Stimulated activated naive CD8-positive, alpha-beta T cell treated with anti-CD3 and anti-CD28 coated beads, Interleukin-15, amount 100 ng/mL, for 72 hours (primary cell): ENCODE data around the gene CPNE5.

Source experiments
- ATAC-seq: fragments of 150-1000 bp; cut with Tn5 transposase; 2 replicates; pipeline ENCODE4 v1.10.0; 2021; ENCODE audit warnings: mild to moderate bottlenecking, moderate library complexity
- DNase-seq, 2 donors: peaks; one replicate each; pipeline ENCODE4 v3.0.0; 2021 to 2022
- H3K27ac Mint-ChIP-seq, 2 donors: one replicate each; pipeline ENCODE4 v1.8.0; 2022; ENCODE audit warnings: mild to moderate bottlenecking in 2 of 2, mixed read lengths in 2 of 2, moderate library complexity in 2 of 2
- H3K27me3 Mint-ChIP-seq: one replicate; pipeline ENCODE4 v1.8.0; 2022; ENCODE audit warnings: mixed read lengths
- H3K4me1 Mint-ChIP-seq: one replicate; pipeline ENCODE4 v1.8.0; 2022; ENCODE audit warnings: mild to moderate bottlenecking, mixed read lengths
- H3K4me3 Mint-ChIP-seq, 2 donors: one replicate each; pipeline ENCODE4 v1.8.0; 2022; ENCODE audit warnings: mild to moderate bottlenecking in 2 of 2, mixed read lengths in 2 of 2, moderate library complexity in 1 of 2
- H3K9me3 Mint-ChIP-seq, 2 donors: one replicate each; pipeline ENCODE4 v1.8.0; 2022; ENCODE audit warnings: mixed read lengths in 2 of 2

CPNE5 gene

DNA sequence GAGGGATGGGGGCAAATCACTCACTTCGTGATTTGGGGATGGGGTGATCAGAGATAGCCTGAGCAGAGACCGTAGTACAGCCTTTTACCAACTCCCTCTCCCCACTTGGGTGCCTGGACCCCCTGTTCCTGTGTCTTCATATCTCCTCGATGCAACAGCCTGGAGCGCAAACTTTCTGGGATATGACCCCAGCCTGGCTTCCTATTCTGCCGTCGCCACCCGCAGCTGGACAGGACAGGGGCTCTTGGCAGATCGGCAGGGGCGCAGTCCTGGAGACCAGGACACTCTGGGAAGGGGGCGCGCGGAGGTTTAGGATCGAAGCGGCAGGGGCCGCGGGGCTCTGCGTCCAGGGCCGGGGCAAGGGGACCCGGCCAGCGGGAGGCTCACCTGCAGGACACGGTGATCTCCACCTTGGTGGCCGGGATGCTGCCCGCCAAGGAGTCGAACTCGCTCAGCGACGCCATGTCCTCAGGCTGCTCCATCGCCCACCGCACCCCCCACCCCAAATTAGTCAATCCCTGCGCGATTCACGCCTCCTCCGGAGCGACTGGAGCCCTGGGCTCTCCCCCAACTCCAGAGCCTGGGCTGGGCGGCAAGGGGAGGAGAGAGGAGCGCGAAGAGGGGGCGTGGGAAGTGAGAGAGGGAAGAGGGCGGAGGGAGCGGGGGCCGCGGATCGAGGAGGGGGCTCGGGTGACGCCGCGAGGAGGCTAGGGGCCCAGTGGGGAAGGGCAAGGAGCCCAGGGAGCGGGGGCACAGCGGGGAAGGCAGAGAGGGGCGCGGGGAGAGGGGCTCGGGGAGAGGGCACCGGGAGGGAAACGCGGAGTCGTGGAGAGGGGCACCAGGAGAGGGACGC, at the start of gene CPNE5:
Gene CPNE5 (minus strand): TSS at position 549 of the 853 bp plus-strand sequence. CDS start 67 bp downstream, at position 482.
- Mint-ChIP-seq H3K27me3 (peaks cover 57% of the 10 kb centered on the region), H3K4me3 (peak within 1 kb of the TSS; percentile 67 to 79), H3K4me1 (peaks cover 24% of the 10 kb centered on the region), H3K9me3 (no peaks in the 10 kb centered on the region), H3K27ac (no peak within 1 kb of the TSS)
- peak; percentile 34 for ATAC-seq
- no peak for DNase-seq

DNA sequence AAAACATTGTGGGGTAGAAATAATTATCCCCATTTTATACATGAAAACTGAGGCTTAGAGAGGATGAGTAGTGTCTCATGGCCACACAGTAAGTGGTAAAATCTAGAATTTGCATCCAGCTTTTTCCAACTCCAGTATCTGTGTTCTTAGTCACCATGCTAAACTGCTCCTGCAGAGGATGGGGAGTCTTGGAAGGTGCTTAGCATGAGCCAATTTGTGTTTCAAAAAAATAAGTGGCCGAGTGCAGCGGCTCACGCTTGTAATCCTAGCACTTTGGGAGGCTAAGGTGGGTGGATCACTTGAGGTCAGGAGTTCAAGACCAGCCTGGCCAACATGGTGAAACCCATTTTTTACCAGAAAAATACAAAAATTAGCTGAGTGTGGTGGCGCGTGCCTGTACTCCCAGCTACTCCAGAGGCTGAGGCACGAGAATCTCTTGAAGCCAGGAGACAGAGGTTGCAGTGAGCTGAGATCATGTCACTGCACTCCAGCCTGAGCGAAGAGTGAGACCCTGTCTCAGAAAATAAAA, 48.9 kb upstream of the CPNE5 start:
- no peak overlapping the region for H3K4me3 Mint-ChIP-seq
- H3K27me3 Mint-ChIP-seq, result no peaks in the 10 kb centered on the region
- H3K4me1 Mint-ChIP-seq, result peaks cover 30% of the 10 kb centered on the region
- DNase-seq (no peak), ATAC-seq (no peak)
- no peak overlapping the region for H3K27ac Mint-ChIP-seq
- no peaks in the 10 kb centered on the region for H3K9me3 Mint-ChIP-seq

DNA sequence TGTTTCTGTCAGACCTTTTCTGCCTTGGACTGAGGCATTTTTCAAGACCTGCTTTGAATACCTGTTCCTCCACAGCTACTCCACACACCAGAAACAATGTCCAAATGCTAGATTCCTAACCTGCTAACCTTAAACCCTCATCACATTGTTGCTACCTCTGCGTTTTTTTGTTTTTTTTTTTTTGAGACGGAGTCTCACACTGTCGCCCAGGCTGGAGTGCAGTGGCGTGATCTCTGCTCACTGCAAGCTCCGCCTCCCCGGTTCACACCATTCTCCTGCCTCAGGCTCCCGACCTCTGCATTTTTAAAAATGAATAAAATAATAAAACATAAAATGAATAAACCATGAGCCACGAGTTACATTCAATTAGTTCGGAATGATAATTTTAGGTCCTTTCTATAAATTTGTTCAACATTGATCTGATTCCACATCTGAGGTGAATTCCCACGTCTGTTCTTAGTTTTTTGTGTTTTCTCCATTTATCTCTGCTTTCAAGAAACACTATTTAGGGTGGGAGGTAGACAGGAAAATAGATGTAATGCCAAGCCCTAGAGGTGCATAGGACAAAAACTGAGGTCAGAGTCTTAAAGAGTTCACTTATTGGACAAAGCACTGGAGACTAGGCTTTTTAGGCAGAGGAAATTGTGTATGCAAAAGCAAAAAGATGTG, 47.8 kb upstream of the CPNE5 start:
- peaks cover 30% of the 10 kb centered on the region for H3K4me1 Mint-ChIP-seq
- DNase-seq (no peak), ATAC-seq (no peak)
- H3K27me3 Mint-ChIP-seq, result no peaks in the 10 kb centered on the region
- peak overlapping the region; percentile 89 to 92 for H3K4me3 Mint-ChIP-seq
- peak overlapping the region in 1 of 2 donors; percentile 78 for H3K27ac Mint-ChIP-seq
- no peaks in the 10 kb centered on the region for H3K9me3 Mint-ChIP-seq

DNA sequence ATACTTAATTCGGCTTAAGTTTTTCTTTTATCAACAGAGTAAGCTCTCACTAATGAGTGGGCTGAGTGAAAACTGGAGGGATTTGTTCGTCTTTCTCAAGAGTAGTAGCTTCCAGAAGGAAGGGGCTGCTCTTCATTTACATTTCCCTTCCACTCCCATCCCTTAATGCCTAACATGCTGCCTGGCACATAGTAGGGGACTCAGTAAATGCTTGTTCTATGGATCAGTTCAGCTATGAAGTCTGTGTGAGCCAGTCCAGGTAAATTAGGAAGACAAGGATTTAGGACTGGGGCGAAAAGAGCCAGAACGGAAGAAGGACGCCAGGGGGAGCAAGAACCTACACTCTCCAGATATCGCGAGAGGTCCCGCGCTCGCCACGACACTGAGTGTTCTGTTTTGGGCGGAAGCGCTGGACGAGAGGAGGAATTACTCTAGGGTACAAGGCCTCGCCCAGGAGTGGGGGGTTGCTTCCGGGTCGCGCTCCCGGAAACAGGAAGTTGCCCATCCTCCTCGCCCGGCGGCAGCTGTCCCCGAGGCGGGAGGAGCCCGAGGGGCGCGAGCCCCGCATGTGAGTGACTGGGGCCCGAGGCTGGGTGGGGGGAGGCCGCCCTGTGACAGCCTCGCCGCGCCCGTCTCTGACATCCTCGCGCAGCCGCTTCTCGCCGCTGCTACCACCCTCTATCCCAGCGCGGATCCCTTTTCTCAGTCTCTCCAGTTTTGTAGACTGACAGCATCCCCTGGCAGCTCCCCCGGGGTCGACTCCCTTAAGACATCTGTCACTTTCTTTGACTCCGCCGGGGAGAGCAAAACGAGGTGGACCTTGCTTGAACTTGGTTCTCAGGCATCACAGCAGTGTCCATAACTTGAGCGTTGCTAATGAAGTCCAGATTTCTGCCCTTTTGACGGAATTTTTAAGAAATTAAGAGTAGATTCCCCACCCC, 46.5 kb upstream of the CPNE5 start, which contains the start of gene C6orf89:
Gene C6orf89 (plus strand): TSS at position 492 of the 941 bp plus-strand sequence. CDS start 13,493 bp downstream, outside the sequence.
- H3K4me3 Mint-ChIP-seq, result peak within 1 kb of the TSS; percentile 89 to 92
- ATAC-seq (peak; percentile 100), DNase-seq (peak; percentile 95 to 97)
- peak within 1 kb of the TSS; percentile 89 to 95 for H3K27ac Mint-ChIP-seq
- H3K9me3 Mint-ChIP-seq, result no peaks in the 10 kb centered on the region
- H3K4me1 Mint-ChIP-seq, result peaks cover 30% of the 10 kb centered on the region
- no peaks in the 10 kb centered on the region for H3K27me3 Mint-ChIP-seq

DNA sequence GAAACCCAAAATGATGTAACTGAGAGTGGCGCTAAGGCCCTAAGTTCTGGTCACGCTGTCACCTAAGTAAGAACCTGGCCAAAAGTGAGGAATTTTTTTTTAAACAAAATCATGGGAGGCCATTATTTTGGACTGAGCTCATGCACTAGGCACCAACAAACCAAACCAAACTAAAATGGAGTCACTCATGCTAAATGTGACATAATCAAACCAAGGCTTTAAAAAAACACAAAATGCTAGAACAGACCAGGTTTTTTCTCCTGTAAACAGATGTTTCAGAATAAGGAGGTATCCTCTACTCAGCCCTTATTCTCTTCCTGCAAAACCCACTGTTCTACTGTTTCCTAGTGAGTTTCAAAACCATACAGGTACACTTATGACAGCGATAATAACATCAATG, 45.4 kb upstream of the CPNE5 start:
- Mint-ChIP-seq H3K27ac (no peak overlapping the region), H3K27me3 (peaks cover 3% of the 10 kb centered on the region), H3K4me3 (no peak overlapping the region), H3K9me3 (no peaks in the 10 kb centered on the region), H3K4me1 (peaks cover 30% of the 10 kb centered on the region)
- DNase-seq (no peak), ATAC-seq (no peak)

DNA sequence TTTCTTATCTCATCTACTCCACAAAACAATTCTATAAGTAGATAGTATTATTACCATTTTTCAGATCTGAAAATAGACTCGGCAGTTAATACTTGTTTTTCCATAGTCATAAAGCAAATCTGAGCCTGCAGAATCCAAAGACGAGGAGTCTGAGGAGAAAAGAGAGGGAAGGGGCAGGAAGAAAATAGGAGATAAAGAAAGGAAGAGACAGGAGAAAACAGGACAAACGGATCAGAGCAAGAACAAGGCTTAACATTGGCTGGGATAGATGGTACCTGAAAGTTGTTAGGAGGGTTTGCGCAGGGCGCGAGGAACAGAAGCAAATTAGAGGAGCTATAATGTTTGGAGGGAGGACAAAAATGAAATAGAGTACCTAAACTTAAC, 36.0 kb upstream of the CPNE5 start:
- H3K4me1 Mint-ChIP-seq, result peaks cover 47% of the 10 kb centered on the region
- DNase-seq (no peak), ATAC-seq (no peak)
- H3K27me3 Mint-ChIP-seq, result peaks cover 13% of the 10 kb centered on the region
- peak overlapping the region; percentile 90 to 94 for H3K4me3 Mint-ChIP-seq
- peak overlapping the region; percentile 99 to 100 for H3K27ac Mint-ChIP-seq
- no peaks in the 10 kb centered on the region for H3K9me3 Mint-ChIP-seq

DNA sequence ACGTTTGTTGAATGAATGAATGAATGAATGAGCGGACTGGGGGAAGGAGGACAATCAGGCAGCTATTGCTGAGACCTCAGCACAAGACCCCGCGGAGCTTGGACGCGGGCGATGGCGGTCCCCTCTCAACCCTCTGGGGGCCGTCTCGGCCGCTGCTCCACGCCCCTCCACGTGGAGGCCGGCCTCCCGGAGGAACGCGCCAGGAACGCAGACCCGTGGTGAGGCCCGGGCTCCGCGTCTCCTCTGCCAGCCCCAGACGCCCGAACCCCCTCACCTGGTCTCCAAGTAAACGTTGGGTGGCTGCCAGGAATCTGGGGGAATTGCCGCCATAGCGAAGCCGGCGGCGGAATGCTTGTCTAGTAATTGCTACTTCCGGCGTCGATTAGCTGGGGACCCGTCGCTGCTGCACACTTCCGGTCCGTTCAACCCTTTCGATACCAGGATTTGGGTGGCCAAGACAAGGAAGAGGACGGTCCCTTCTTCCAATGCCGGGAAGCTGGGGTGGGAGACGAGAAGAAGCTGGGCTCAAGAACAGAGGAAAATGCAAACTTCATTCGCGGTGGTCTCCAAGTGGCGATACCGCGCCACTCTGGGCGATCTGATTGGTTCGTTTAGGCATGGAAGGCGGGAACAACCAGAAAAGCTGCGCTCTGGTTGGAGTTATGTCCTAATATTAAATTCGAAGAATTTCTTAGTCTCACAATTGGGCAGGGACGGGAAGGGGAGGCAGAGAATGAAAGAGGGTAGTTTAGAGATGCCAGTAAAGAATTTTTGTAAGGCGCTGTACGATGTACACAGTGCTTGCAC, 35.4 kb upstream of the CPNE5 start, which contains the start of gene PPIL1:
Gene PPIL1 (minus strand): TSS at position 361 of the 807 bp plus-strand sequence. CDS start 31 bp downstream, at position 330.
- peaks cover 10% of the 10 kb centered on the region for H3K27me3 Mint-ChIP-seq
- DNase-seq, result peak; percentile 89 to 90
- ATAC-seq, result peak; percentile 90
- H3K27ac Mint-ChIP-seq, result peak within 1 kb of the TSS; percentile 99 to 100
- H3K4me3 Mint-ChIP-seq, result peak within 1 kb of the TSS; percentile 90 to 94
- H3K9me3 Mint-ChIP-seq, result no peaks in the 10 kb centered on the region
- H3K4me1 Mint-ChIP-seq, result peaks cover 52% of the 10 kb centered on the region

DNA sequence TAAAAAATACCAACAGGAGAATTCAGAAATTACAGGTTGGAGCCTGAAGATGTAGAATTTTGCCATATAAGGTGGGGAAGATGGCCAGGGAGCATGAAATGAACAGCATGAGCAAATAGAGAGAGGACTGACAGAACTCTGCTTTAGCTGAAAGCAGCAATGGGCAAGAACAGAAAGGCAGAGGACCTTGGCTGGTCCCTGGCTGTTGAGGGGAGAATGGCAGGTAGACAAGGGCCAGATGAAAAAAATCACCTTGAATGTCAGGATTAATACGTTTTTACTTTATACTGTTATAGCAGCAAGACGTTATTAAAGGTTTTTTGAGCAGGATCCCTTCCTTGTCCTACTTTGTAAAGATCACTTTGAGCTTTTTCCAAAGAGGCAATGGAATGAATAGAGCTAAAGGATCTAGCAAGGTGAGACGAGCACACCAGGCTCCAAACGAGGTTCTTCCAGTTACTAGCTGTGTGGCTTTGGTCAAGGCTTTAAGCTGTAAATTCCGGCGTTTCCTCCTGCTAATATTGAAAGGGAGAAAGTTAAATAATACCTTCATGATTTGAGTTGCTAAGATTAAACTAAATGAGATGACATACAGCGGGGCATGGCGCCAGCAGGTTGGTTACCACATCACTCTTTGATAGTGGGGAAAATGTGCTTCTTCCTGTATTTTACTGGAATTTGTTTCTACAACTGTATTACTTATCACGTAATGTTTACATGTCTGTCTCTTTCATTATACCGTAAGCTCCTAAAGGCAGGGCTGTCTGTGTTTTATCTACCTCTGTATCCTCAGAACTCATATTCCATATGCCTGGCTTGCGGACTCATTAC, 34.6 kb upstream of the CPNE5 start:
- peaks cover 57% of the 10 kb centered on the region for H3K4me1 Mint-ChIP-seq
- no peak for ATAC-seq
- H3K4me3 Mint-ChIP-seq, result peak overlapping the region; percentile 90 to 94
- H3K27ac Mint-ChIP-seq, result peak overlapping the region; percentile 99 to 100
- no peaks in the 10 kb centered on the region for H3K9me3 Mint-ChIP-seq
- H3K27me3 Mint-ChIP-seq, result peaks cover 2% of the 10 kb centered on the region
- peak in 1 of 2 donors; percentile 5 for DNase-seq

DNA sequence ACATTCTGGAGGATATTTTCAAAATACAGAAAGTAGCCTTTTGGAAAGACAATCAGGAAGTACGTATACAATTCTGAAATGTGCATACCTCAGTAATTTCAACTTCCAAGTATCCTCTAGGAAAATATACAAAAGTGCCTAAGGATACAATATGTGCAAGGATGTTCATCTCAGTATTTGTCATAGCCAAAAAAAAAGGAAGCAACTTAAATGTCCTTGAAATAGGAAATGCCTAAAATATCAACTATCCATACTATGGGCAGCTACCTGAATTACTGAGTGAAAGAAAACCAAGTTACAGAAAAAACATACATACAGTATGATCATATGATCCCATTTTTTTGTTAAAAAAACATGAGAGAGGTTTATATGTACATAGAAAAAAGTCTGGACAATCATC, 33.9 kb upstream of the CPNE5 start:
- Mint-ChIP-seq H3K4me3 (peak overlapping the region; percentile 90 to 94), H3K4me1 (peaks cover 61% of the 10 kb centered on the region), H3K27me3 (no peaks in the 10 kb centered on the region), H3K27ac (peak overlapping the region in 1 of 2 donors; percentile 75), H3K9me3 (no peaks in the 10 kb centered on the region)
- no peak for DNase-seq
- ATAC-seq, result no peak

DNA sequence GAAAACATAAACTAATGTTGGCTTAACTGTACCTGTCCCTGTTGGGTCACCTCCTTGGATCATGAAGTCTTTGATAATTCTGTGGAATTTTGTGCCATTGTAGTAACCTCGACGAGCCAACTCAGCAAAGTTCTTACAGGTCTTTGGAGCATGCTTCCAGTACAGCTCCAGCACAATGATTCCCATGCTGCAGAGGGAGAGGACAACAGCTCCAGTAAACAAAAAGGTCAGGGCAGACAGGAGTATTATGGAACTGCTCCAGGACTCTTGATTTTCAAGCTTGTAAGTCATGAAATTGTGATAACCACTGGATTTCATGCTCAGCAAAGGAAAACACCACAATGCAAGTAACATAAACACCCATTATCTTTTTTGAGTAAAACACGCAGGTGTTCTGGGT, 32.4 kb upstream of the CPNE5 start:
- Mint-ChIP-seq H3K9me3 (no peaks in the 10 kb centered on the region), H3K27me3 (no peaks in the 10 kb centered on the region), H3K4me3 (no peak overlapping the region), H3K4me1 (peaks cover 75% of the 10 kb centered on the region), H3K27ac (no peak overlapping the region)
- no peak for DNase-seq
- no peak for ATAC-seq

DNA sequence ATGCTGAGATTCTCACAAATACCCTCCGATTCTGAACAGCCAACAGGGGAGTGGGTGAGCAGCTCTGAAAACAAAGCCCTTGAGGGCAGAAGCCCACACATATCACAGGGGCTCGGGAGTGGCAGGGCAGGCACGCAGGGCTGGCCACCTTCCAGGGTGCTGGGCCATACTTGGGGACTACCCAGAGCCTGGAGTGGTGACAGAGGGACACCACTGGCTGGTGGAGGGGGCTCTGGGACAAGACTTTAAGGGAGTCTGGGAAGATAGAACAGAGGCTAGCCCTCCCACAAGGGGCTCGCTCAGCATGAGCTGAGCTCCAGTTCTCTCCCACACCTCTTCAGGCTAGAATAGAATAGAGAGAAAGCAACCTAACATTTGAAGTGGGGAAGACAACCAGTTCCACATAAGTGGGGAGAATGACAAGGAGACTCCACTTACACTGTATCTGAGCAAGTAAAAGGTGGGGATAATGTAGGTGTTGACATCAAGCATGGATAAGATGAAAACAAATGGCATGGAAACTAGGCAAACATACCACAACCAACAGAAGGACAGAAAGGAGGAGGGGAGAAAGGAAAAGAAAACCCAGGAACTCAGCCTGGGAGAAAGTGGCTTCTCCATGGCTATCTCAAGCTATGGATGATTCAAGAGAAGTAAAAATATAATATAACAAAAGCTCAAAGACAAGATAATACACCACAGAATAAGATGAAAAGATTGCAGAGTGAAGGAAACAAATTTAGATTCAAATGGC, 28.4 kb upstream of the CPNE5 start:
- Mint-ChIP-seq H3K4me1 (peaks cover 83% of the 10 kb centered on the region), H3K9me3 (no peaks in the 10 kb centered on the region), H3K27ac (peak overlapping the region; percentile 29 to 77), H3K4me3 (no peak overlapping the region), H3K27me3 (no peaks in the 10 kb centered on the region)
- DNase-seq (no peak), ATAC-seq (no peak)

DNA sequence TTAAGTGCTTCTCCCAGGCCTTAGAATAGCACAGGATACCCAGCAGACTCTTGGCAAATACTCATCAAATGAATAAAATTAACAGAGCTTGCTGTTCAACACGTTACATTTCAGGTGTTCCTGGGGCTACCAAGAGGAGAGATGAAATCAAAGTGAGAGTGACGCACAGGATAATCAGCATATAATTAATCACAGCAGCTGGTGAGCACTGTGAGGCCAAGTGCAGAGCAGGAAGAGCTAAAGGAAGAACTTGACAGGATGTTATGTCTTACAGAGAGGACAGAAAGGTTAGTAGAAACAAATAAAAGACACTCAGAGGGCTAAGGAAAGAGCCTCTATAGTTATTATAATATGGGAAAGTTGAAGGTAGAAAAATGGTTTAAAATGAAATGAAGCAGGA, 26.6 kb upstream of the CPNE5 start:
- H3K4me3 Mint-ChIP-seq, result no peak overlapping the region

More for the DNA sequence above, 26.6 kb upstream of the CPNE5 start:
- ATAC-seq, result no peak
- H3K27me3 Mint-ChIP-seq, result no peaks in the 10 kb centered on the region
- no peaks in the 10 kb centered on the region for H3K9me3 Mint-ChIP-seq
- H3K4me1 Mint-ChIP-seq, result peaks cover 67% of the 10 kb centered on the region
- peak overlapping the region in 1 of 2 donors; percentile 53 for H3K27ac Mint-ChIP-seq
- no peak for DNase-seq
